Hematopoietic multipotent progenitor cell treated with erythropoietin and hydrocortisone succinate and interleukin-3 and kit ligand, for 15 days (in vitro differentiated cells): ENCODE data around the gene KRTAP10-4.
"Not testable (repeated sequence)": the region's sequence is repeated elsewhere in the genome, so short reads cannot be mapped to it uniquely, and the experiment has no call there.

Experiments used
- DNase-seq: peaks from one replicate; pipeline ENCODE4 v3.0.0-alpha.2; 2015; ENCODE audit warnings: low spot score

KRTAP10-4 gene, protein sequence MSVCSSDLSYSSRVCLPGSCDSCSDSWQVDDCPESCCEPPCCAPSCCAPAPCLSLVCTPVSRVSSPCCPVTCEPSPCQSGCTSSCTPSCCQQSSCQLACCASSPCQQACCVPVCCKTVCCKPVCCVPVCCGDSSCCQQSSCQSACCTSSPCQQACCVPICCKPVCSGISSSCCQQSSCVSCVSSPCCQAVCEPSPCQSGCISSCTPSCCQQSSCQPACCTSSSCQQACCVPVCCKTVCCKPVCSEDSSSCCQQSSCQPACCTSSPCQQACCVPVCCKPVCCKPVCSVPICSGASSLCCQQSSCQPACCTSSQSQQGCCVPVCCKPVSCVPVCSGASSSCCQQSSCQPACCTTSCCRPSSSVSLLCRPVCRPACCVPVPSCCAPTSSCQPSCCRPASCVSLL

DNA sequence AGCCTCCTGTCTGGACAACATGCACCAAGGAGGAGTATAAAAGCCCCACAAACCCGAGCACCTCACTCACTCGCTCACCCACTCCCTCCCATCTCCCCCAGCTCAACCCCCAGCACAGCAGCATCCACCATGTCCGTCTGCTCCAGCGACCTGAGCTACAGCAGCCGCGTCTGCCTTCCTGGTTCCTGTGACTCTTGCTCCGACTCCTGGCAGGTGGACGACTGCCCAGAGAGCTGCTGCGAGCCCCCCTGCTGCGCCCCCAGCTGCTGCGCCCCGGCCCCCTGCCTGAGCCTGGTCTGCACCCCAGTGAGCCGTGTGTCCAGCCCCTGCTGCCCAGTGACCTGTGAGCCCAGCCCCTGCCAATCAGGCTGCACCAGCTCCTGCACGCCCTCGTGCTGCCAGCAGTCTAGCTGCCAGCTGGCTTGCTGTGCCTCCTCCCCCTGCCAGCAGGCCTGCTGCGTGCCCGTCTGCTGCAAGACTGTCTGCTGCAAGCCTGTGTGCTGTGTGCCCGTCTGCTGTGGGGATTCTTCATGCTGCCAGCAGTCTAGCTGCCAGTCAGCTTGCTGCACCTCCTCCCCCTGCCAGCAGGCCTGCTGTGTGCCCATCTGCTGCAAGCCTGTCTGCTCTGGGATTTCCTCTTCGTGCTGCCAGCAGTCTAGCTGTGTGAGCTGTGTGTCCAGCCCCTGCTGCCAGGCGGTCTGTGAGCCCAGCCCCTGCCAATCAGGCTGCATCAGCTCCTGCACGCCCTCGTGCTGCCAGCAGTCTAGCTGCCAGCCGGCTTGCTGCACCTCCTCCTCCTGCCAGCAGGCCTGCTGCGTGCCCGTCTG lies at the start of gene KRTAP10-4:
KRTAP10-4 (plus strand) TSS at position 100 of the 827 bp plus-strand sequence; CDS start at position 130, 30 bp downstream.
- DNase-seq, result not testable (repeated sequence)

DNA sequence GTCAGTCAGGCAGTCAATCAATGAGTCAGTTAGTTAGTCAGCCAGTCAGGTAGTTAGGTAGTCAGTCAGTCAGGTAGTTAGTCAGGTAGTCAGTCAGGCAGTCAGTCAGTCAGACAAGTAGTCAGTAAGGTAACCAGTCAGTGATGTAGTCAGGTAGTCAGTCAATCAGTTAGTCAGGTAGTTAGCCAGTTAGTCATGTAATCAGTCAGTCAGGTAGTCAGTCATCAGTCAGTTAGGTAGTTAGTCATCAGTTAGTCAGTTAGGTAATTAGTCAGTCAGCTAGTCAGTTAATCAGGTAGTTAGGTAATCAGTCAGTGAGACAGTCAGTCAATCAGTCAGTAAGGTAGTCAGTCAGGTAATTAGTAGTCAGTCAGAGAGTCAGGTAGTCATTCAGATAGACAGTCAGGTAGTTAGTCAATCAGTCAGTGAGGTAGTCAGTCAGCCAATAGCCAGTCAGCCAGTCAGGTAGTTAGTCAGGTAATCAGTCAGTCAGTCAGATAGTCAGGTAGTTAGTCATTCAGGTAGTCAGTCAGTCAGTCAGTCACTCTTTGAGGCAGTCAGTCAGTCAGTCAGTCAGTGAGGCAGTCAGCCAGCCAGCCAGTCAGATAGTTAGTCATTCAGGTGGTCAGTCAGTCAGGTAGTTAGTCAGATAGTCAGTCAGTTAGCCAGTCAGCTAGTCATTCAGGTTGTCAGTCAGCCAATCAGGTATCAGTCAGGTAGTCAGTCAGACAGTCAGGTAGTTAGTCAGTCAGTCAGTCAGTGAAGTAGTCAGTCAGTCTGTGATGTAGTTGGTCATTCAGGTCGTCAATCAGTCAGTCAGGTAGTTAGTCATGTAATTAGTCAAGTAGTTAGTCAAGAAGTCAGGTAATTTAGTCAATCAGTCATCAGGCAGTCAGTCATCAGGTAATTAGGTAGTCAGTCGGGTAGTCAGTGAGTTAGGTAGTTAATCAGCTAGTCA lies 48.8 kb upstream of the KRTAP10-4 start:
- no peak for DNase-seq

DNA sequence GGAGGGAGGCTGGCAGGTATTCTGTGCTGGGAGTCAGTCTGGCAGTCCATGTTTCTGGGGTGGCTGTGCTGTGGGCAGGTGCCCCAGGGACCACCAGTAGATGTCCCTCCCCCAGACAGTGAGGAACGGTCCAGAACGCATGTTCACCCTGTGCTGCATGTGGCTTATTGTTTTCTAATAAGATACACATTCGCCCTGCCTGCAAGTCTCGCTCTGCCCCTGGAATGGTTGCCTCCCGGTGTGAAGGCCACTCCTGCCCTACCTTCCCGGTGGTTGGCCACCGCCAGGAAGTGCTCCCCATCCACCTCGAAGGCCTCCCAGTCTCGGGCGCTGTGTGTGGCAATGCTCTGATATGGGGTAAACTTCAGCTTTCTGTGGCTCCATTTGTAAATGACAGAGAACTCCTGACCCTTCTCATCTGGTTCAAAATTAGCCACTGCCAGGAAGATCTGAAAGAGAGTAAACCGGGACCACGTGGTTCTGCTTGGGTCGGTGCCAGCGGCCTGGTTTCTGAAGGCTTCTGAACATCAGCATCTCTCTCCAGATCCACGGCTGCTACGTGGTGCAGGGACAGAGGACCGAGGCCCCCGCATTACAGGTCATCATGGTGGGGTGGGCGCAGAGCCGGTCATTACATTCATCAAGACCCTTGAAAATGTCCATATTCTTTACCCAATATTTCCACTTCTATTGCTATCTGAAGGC lies 48.0 kb upstream of the KRTAP10-4 start:
- DNase-seq, result no peak

DNA sequence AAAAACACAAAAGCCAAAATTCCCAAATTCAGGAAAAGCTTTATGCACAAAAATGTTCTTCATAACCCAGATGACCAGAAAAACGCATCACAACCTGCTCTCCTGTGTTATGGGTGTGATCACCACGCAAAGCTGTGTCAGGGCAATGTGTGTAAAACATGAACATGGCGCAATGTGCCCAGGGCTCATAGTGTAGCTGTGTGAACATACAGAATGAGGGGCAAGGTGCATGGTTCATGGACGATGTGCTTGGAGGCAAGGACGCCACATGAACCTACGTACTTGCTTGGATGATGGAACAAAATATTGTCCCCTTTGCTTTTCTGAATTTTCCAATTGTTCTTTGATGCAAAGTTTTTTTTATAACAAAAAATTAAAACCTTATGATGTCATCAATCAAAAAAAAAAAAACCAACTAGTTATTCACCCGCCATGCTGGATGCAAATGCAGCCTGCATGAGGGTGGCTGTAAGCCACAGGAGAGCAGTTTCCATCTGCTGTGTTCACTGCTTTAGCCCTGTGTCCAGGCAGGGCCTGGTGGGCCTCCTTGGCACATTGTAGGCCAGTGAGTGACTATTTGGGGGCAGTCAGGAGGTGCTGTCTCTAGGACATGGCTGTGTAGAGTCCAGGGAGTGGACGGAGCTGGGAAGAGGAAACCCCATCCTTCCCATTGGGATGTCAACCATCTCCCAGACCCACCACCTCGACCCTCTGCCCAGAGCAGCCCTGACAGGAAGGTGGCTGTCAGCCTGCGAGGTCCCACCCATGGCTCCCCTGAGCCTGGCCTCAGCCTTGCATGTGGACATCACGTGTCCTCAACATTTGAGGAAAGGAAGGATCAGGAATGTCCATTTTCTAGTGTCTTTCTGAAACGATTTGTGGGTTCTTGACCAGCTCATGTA lies 47.2 kb upstream of the KRTAP10-4 start:
- no peak for DNase-seq

DNA sequence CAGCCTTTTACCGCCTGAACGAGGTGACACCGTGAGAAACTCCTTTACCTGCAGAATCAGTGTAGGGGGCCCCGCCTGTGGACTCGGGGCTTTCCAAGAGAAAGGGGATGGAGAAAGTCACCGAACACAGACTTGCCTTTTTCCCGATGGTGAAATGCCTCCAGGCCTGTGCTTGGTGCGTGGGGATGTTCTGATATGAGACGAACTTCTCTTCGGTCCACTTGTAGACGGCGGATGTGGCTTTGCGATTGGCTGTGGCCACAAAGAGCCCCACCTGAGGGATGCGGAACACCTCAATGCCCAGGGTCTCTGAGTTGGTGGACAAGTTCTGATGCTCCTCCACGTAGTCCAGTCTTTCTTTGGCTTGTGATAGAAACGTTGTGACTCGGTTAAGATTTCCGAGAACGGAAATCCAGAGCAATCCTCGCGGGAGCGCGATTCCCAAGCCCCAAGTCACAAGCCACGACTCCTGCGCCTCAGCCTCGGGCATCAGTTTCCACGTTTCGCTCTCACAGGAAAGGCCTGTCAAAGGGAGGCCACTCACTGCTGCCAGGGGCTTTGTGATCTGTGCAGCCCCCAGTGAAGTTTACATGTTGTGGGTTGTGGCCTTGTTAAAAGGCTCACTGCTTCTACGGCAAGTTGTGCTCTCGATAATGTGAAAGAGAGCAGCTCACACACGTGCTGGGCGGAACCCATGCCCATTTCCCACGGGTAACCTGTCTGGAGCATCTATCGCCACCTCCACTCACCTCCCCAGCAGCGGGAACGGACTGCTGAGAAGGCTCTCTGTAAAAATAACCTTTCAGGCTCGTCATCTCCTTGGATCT lies 46.2 kb upstream of the KRTAP10-4 start:
- no peak for DNase-seq

DNA sequence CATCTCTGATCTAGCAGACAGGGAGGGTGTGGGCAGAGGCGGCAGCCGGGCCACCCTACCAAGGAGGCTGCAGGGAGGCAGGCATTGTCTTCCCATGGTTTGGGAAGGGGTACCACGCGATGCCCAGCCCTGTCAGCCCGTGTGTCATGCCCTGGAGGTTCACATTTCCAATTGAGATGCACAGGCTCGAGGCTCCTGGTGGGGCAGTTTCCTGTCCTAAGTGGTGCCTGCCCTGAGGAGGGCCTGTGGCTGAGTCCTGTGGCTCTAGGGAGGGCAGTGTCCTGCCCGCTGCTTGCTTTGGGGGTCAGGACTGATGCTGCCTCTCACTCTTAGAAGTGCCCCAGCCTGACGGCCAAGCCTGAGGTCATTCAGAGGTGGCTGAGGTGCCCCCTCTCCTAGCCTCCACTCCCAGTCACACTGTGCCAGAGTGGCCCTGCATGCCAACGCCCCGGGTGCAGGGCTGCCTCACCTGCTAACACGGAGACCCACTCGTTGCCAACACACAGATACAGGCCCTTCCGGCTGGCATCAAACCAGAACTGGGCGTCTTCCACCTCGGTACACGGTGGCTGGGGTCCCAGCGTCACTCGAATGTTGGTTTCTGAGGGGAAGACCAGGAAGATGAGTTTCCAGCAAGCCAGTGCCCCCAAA lies 45.4 kb upstream of the KRTAP10-4 start:
- no peak for DNase-seq

DNA sequence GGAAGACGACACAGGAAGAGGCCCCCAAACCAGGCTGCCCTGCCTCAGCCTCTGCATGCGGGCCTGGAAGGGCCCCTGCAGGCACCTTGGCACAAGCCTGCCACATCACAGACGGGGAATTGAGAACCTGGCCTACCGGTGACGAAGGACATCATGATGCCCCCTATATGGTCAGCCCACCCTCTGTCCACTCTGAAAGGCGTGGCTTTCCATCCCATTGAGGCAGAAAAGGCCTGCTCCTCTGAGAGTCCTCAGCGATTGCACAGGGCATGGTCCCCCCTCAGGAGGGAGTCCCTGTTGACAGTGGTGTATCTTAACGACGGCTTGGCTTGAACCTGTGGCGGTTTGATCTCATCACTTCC lies 44.9 kb upstream of the KRTAP10-4 start:
- DNase-seq, result no peak

DNA sequence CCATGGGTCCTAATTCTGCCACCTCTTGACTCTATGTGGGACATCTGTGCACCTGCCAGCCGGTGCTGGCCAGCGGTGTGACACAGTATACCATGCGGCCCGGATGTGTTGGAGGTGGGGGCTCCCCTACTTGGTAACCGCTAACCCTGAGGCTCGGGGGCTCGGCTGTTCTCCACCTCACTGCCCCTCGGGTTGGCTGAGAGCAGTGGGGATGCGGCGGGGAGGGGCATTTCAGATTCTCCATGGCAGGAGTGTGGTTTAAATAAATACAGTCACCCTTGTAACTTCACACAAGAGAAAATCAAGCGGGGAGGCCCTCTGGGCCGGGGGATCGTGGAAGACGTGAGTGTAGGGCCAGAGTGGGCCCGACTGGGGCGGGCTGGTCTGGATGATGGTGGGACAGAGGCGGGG lies 44.5 kb upstream of the KRTAP10-4 start:
- DNase-seq, result no peak

DNA sequence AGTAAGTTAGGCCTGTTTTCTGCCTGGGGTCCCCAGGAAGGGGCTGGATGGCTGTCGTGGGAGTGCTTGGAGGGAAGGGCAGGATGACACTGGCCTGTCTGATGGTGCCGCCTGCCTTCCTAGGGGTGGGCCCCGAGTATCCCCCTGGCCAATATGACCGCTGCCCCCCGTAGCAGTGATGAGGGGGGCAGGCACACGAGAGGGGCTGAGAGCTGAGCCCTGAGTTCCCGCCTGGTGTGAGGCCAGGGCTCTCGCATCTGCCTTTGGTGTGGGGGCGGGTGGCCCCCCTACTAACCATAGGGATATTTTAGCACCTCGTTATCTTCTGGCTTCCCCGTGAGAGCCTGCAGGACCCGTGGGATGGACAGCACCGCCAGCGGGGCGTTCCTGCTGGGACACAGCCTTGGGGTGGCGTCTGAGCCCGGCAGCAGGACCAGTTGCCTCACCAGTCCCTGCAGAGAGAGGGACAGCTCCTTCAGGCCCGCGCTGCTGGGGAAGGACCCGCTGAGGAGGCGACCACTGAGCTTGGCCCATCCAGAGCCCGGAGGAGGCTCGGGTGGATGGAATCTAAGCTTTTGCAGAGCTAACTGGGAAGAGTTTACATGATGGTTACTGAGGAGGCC lies 43.9 kb upstream of the KRTAP10-4 start:
- DNase-seq, result no peak

DNA sequence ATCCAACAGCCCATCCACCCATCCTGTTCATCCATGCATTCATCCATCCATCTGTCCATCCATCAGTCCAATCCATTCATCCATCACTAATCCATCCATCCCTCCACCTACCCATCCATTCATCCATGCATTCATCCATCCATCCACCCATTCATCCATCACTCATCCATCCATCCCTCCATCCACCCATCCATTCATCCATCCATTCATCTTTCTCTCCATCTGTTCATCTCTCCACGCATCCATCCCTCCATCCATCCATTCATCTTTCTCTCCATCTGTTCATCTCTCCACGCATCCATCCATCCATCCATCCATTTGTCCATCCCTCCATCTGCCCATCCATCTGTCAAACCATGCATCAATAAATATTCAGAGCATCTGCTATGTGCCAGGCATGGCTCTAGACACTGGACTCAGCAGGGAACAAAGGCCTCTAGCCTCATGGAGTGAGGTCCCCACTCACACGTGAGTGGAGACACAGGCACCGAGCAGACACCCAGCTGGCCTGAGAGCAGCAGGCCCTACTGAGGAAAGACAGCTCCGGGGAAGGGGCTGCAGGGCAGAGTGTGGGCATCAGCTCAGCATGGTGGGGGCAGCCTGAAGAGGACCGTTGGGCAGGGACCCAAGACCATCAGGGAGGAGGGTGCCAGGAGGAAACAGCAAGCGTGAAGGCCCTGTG lies 43.2 kb upstream of the KRTAP10-4 start:
- no peak for DNase-seq

DNA sequence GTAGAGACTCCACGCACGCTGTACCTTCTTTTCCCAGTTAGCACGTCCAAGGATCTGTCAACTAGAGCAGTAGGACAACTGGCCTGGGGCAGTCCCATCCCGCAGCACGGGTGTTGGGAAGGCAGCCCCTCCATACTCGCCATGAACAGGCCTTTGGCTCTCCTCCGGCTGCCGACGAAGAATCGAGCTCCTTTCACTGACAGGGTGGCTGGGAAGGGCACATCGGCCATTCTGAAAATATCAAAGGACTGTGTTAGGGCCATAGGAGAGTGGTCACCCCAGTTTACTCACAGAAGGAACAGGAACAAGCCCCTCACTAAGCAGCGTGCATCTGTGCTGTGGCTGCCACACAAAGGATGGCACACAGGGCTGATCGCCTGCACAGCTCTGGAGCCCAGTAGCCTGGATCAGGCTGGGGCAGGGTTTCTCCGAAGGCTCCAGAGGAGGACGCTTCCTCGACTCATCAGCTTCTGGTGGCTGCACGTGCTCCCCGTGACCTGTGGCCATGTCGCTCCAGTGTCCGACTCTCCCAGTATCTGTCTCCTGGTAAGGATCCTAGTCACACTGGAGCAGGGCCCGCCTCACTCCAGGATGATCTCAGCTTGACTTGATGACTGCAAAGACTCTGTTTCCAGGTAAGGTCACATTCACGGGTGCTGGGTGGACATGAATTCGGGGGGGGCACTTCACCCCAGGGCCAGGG lies 42.5 kb upstream of the KRTAP10-4 start:
- no peak for DNase-seq

DNA sequence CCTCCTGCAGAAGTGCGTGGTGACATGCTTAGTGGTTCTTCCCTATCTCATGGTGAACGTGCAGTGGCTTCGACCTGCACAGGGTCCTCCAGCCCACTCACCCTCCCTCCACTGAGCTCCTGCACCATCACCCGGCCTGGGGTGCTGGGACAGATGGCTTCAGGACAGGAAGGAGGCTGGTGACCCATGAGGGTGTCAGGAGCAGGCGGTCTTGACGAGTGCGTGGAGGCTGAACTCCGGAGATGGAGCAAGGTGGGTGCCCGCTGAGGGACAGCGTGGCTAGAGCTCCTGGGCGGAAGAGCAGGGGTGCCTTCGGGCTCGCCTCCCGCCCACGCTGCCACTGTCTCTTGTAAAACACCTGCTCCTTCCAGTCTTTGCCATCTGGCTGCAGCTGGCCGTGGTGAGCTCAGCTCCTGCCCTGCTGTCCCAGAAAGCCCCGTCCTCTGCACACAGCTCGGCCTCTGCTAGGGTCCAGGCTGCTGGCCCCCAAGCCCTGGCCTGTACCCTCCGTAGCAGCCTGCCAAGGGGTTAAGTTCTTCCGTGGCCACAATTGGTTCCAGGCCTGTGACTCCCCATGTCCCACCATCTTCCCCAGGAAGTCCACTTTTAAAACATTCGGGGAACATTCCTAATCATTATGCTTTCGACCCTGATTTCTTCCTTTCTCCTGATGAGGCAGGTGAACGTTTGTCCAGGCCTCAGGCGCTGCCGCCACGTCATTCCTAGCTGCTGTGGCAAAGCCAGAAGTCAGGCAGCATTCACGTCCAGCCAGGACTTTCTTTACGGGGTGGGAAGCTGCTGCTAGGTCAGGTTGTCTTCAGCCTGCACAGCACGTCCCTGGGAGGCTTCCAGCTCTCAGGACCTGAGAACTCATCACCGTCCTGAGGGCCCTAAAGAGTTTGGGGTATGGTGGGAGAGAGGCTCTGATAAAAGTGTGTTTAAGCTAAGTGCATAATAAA lies 41.6 kb upstream of the KRTAP10-4 start:
- DNase-seq, result no peak

DNA sequence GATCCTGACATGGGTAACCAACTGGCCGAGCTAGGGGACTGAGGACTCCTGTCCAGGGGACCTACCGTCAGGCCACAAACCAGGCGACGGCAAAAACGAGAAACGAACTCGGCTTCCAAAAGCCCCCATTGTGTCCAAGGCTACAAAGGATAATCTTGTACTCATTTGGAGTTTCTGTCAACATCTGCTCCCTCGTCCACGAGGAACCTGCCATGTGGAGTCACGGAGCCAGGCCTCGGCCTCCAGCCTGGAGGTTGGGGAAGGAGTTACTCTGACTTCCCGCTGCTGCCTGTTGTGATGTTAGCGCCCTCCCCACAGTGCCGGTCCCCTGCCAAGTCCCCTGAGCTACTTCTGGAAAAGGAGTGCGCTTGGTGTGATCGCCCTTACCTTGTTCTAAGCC lies 40.8 kb upstream of the KRTAP10-4 start:
- no peak for DNase-seq

DNA sequence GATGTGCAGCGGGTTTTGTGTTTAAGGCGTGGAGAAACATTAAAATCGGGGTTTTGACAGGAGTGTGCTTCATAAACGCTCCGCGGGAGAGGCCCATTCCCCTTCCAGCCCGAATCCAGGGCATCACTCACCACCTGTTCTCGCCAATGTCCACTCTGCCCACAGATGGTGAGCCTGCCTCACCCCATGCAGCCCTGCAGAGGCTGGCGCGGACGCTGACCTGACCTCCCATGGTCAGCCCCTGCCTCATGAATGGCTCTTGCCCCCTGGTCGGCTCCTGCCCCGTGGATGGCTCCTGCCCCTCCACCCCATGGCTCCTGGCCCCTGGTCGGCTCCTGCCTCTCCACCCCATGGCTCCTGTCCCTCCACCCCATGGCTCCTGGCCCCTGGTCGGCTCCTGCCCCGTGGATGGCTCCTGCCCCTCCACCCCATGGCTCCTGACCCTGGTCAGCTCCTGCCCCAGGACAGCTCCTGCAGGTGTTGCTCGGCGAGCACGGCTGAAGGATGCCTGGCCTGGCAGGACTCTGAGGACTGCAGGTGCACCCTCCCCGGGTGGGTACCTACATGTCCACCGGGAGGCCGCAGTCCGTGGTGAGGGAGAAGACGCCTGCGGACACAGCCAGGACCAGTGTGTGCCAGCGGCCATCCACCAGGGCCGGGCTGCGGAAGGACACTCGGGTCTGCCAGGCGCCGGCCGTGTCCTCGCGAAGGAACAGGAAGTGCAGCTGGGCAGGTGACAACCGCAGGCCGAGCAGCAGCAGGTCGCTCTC lies 40.2 kb upstream of the KRTAP10-4 start:
- DNase-seq, result no peak

DNA sequence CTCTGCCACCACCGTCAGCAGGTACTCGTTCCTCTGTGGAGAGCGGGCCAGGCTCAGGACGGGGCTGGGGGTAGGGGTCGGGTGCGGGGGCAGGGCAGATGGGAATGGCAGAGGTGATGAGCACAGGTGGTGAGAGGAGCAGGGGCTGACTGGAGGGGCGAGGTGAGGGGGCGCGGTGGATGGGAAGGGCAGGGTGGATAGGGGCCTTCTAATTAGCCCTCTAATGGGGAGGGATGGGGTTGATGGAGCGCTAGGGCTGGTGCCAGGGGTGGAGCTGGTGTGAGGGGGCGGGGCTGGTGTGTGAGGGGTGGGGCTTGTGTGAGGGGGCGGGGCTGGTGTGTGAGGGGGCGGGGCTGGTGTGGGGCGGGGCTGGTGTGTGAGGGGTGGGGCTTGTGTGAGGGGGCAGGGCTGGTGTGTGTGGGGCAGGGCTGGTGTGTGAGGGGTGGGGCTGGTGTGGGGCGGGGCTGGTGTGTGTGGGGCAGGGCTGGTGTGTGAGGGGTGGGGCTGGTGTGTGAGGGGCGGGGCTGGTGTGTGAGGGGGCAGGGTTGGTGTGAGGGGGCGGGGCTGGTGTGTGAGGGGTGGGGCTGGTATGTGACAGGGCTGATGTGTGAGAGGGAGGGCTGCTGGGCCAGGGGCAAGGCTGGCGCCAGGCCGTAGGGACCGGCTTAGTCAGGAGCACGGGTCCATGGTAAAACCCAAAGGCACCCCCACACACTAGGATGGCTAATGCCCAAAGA lies 39.5 kb upstream of the KRTAP10-4 start:
- DNase-seq, result no peak
